GM19467 (cell line): Measurements from ENCODE around the gene WIZ.

Source experiments
- ATAC-seq: cut with Tn5 transposase; IDR thresholded peaks from one replicate; pipeline ENCODE4 v1.9.1; 2021; ENCODE audit warnings: mild to moderate bottlenecking, moderate library complexity; ENCODE audit not compliant: unreplicated experiment

Gene WIZ

GRCh38 chr19:15379999-15380647 is 69.6 kb downstream of the WIZ start:
- peak; percentile 21 for ATAC-seq

- peak; percentile 82 for ATAC-seq
Observed at GRCh38 chr19:15379083-15379998, 70.4 kb downstream of the WIZ start, which contains the start of gene AKAP8. Gene AKAP8 (minus strand): TSS chr19:15379787. CDS start chr19:15379731, 56 bp downstream.

GRCh38 chr19:15378534-15379082 is 71.1 kb downstream of the WIZ start:
- no peak for ATAC-seq

- no peak for ATAC-seq
Observed at GRCh38 chr19:15374796-15375440, 74.8 kb downstream of the WIZ start.

- no peak for ATAC-seq
Observed at GRCh38 chr19:15374105-15374651, 75.6 kb downstream of the WIZ start.

GRCh38 chr19:15373644-15374043 is 76.1 kb downstream of the WIZ start:
- no peak for ATAC-seq

- ATAC-seq, result no peak
Observed at GRCh38 chr19:15372891-15373301, 76.9 kb downstream of the WIZ start.

GRCh38 chr19:15372470-15372869 is 77.3 kb downstream of the WIZ start:
- no peak for ATAC-seq

GRCh38 chr19:15371786-15372380 is 77.9 kb downstream of the WIZ start:
- ATAC-seq, result no peak

GRCh38 chr19:15371119-15371518 is 78.6 kb downstream of the WIZ start:
- ATAC-seq, result no peak
